ENCODE data around the gene TMEM100.

GRCh38 chr17:55742272-55743102, 19.8 kb upstream of the TMEM100 start:
- TF ChIP-seq EZH2 (IDR thresholded peaks at IDR 0.05; ENCODE audit: borderline replicate concordance, low read depth, low read length, severe bottlenecking) (no peak), POLR2A (IDR thresholded peaks at IDR 0.05; ENCODE audit: low read depth, low read length) (no peak), MAX (IDR thresholded peaks at IDR 0.05; ENCODE audit: insufficient read depth, insufficient read length) (no peak), MYC (IDR thresholded peaks at IDR 0.05; ENCODE audit: low read depth, low read length) (no peak), POLR2AphosphoS5 (IDR thresholded peaks at IDR 0.05; ENCODE audit: insufficient read depth, low read depth, low read length) (no peak), FOS (IDR thresholded peaks at IDR 0.05; ENCODE audit: borderline replicate concordance, insufficient read depth, low read length) (no peak), JUN (IDR thresholded peaks at IDR 0.05; ENCODE audit: borderline replicate concordance, insufficient read depth, insufficient read length, low read depth) (no peak)
- TF ChIP-seq, protein P1, sequence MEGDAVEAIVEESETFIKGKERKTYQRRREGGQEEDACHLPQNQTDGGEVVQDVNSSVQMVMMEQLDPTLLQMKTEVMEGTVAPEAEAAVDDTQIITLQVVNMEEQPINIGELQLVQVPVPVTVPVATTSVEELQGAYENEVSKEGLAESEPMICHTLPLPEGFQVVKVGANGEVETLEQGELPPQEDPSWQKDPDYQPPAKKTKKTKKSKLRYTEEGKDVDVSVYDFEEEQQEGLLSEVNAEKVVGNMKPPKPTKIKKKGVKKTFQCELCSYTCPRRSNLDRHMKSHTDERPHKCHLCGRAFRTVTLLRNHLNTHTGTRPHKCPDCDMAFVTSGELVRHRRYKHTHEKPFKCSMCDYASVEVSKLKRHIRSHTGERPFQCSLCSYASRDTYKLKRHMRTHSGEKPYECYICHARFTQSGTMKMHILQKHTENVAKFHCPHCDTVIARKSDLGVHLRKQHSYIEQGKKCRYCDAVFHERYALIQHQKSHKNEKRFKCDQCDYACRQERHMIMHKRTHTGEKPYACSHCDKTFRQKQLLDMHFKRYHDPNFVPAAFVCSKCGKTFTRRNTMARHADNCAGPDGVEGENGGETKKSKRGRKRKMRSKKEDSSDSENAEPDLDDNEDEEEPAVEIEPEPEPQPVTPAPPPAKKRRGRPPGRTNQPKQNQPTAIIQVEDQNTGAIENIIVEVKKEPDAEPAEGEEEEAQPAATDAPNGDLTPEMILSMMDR (IDR thresholded peaks at IDR 0.05; ENCODE audit: extremely low read depth in 1 of 2, insufficient read depth in 1 of 2, low read depth in 1 of 2, low read length in 2 of 2), result no peak

Data from endothelial cell of umbilical vein (primary cell).